GM12801 (cell line): ENCODE measurements around the gene ZNF335.

Experiments
- CTCF ChIP-seq: IDR thresholded peaks from one replicate; pipeline ENCODE4 v1.5.1; 2011; ENCODE audit warnings: control low read depth; ENCODE audit not compliant: insufficient read length; ENCODE audit errors: extremely low read depth

Gene ZNF335

GRCh38 chr20:45972500-45973183 is 639 bp upstream of the ZNF335 start:
- TF ChIP-seq CTCF: no peak

- TF ChIP-seq CTCF: no peak
Observed at GRCh38 chr20:45971425-45971674, 653 bp downstream of the ZNF335 start.

GRCh38 chr20:45970646-45971424 is 1.2 kb downstream of the ZNF335 start:
- no peak for TF ChIP-seq CTCF

GRCh38 chr20:45969712-45970634 is 2.0 kb downstream of the ZNF335 start:
- TF ChIP-seq CTCF: no peak

GRCh38 chr20:45968801-45969711 is 2.9 kb downstream of the ZNF335 start:
- TF ChIP-seq CTCF: no peak

- no peak for TF ChIP-seq CTCF
Observed at GRCh38 chr20:45968081-45968671, 3.8 kb downstream of the ZNF335 start.
